ENCODE data around the gene RPS6KL1.

RPS6KL1 gene

GRCh38 chr14:74913986-74914573 is 9.0 kb downstream of the RPS6KL1 start:
- peaks cover 25% of the 10 kb centered on the region for H3K4me1 Mint-ChIP-seq
- H3K27ac Mint-ChIP-seq: peak overlapping the region in 2 of 3 experiments; percentile 77 to 79
- TF ChIP-seq, protein P1, sequence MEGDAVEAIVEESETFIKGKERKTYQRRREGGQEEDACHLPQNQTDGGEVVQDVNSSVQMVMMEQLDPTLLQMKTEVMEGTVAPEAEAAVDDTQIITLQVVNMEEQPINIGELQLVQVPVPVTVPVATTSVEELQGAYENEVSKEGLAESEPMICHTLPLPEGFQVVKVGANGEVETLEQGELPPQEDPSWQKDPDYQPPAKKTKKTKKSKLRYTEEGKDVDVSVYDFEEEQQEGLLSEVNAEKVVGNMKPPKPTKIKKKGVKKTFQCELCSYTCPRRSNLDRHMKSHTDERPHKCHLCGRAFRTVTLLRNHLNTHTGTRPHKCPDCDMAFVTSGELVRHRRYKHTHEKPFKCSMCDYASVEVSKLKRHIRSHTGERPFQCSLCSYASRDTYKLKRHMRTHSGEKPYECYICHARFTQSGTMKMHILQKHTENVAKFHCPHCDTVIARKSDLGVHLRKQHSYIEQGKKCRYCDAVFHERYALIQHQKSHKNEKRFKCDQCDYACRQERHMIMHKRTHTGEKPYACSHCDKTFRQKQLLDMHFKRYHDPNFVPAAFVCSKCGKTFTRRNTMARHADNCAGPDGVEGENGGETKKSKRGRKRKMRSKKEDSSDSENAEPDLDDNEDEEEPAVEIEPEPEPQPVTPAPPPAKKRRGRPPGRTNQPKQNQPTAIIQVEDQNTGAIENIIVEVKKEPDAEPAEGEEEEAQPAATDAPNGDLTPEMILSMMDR (IDR thresholded peaks at IDR 0.05; ENCODE audit: unreplicated experiment in 3 of 3): peak; percentile 65 to 77 (median 70)
- H3K36me3 Mint-ChIP-seq (ENCODE audit: low read depth): no peaks in the 10 kb centered on the region
- H3K4me3 Mint-ChIP-seq: peak overlapping the region in 1 of 3 experiments; percentile 50
- H3K27me3 Mint-ChIP-seq (ENCODE audit: low read depth): no peaks in the 10 kb centered on the region
- H3K9me3 Mint-ChIP-seq: no peaks in the 10 kb centered on the region

DNA sequence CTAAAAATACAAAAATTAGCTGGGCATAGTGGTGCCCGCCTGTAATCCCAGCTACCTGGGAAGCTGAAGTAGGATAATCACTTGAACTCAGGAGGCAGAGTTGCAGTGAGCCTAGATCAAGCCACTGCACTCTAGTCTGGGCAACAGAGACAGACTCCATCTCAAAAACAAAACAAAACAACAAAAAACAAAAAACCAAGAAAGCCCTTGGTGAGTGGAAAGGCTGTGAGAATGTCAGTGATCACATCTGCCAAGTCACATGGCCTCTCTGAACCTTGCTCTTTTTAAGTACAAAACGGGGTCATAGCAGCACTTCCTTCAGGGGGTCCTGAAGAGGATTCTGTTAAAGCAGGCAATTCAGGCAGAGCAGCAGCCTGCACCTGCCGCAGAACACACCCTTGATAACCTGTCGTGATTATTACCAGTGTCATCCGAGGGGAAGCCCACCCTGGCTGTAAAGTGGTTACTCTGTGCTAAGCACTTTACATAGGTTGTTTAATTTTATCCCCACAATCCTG is 9.6 kb downstream of the RPS6KL1 start:
- H3K9me3 Mint-ChIP-seq: no peaks in the 10 kb centered on the region
- no peaks in the 10 kb centered on the region for H3K27me3 Mint-ChIP-seq (ENCODE audit: low read depth)
- H3K4me3 Mint-ChIP-seq: no peak overlapping the region
- peaks cover 28% of the 10 kb centered on the region for H3K4me1 Mint-ChIP-seq
- TF ChIP-seq, protein P1 (IDR thresholded peaks at IDR 0.05; ENCODE audit: unreplicated experiment in 3 of 3): no peak
- no peaks in the 10 kb centered on the region for H3K36me3 Mint-ChIP-seq (ENCODE audit: low read depth)
- H3K27ac Mint-ChIP-seq: no peak overlapping the region

DNA sequence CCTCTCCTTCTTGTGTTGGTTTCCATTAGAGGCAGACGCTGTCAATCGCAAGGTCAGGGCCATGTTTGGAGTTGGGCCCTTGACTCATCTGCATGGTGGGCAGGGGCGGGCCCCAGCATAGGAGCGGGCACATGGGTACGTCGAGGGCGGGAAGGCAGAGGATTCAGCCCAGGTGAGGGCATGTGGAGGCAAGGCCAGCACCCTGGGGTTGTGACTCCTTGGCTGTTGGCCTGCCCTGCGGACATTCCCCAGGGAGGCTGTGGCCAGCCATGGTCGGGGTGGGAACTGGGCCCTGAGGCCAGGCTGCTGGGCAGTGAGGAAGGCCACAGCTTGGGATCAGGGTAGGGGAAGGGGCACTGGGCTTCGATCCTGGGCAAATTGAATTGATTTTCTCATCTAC is 10.3 kb downstream of the RPS6KL1 start:
- no peak overlapping the region for H3K27ac Mint-ChIP-seq
- no peaks in the 10 kb centered on the region for H3K36me3 Mint-ChIP-seq (ENCODE audit: low read depth)
- H3K4me3 Mint-ChIP-seq: no peak overlapping the region
- no peaks in the 10 kb centered on the region for H3K27me3 Mint-ChIP-seq (ENCODE audit: low read depth)
- TF ChIP-seq, protein P1 (IDR thresholded peaks at IDR 0.05; ENCODE audit: unreplicated experiment in 3 of 3): no peak
- H3K4me1 Mint-ChIP-seq: peaks cover 31% of the 10 kb centered on the region
- H3K9me3 Mint-ChIP-seq: no peaks in the 10 kb centered on the region

- H3K27me3 Mint-ChIP-seq (ENCODE audit: low read depth): no peaks in the 10 kb centered on the region
- no peak overlapping the region for H3K4me3 Mint-ChIP-seq
- no peaks in the 10 kb centered on the region for H3K9me3 Mint-ChIP-seq
- TF ChIP-seq, protein P1 (IDR thresholded peaks at IDR 0.05; ENCODE audit: unreplicated experiment in 3 of 3): no peak
- H3K27ac Mint-ChIP-seq: no peak overlapping the region
- H3K36me3 Mint-ChIP-seq (ENCODE audit: low read depth): no peaks in the 10 kb centered on the region
- peaks cover 31% of the 10 kb centered on the region for H3K4me1 Mint-ChIP-seq
These were observed 10.9 kb downstream of the RPS6KL1 start for GRCh38 chr14:74912111-74912510.

- Mint-ChIP-seq H3K36me3 (ENCODE audit: low read depth) (no peaks in the 10 kb centered on the region), H3K27ac (no peak overlapping the region), H3K9me3 (no peaks in the 10 kb centered on the region), H3K4me3 (no peak overlapping the region), H3K4me1 (peaks cover 27% of the 10 kb centered on the region), H3K27me3 (ENCODE audit: low read depth) (no peaks in the 10 kb centered on the region)
- TF ChIP-seq, protein P1 (IDR thresholded peaks at IDR 0.05; ENCODE audit: unreplicated experiment in 3 of 3): no peak
These were observed 11.4 kb downstream of the RPS6KL1 start for GRCh38 chr14:74911704-74912103.

DNA sequence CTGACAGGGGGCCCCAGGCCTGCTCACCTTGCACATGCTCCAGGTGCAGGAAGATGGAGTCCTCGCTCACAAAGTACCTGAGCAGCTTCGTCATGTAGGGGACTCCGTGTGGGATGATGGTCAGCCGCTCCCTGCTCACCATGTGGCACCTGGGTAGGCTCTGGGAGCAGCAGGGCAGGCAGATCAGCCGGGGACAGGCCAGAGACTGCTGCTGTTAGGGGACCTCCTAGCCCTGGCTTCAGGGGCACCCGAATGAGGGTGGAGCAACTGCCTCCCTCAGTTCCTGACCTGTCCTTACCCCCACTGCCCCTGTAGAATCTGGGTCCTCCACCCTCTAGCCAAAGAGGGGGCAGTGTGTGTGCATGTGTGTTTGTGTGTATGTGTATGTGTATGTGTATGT is 11.8 kb downstream of the RPS6KL1 start:
- H3K36me3 Mint-ChIP-seq (ENCODE audit: low read depth): no peaks in the 10 kb centered on the region
- TF ChIP-seq, protein P1 (IDR thresholded peaks at IDR 0.05; ENCODE audit: unreplicated experiment in 3 of 3): no peak
- H3K4me3 Mint-ChIP-seq: no peak overlapping the region
- no peaks in the 10 kb centered on the region for H3K9me3 Mint-ChIP-seq
- H3K27me3 Mint-ChIP-seq (ENCODE audit: low read depth): no peaks in the 10 kb centered on the region
- no peak overlapping the region for H3K27ac Mint-ChIP-seq
- peaks cover 22% of the 10 kb centered on the region for H3K4me1 Mint-ChIP-seq
